Islet of Langerhans (tissue), 1 donor: ENCODE measurements around the gene DCLK1.

ENCODE experiments used
- FAIRE-seq: peaks from one replicate; lab custom pipeline; 2011; peaks lifted over from hg19 to GRCh38; lab: Jason Lieb, UNC

DCLK1 gene

DNA sequence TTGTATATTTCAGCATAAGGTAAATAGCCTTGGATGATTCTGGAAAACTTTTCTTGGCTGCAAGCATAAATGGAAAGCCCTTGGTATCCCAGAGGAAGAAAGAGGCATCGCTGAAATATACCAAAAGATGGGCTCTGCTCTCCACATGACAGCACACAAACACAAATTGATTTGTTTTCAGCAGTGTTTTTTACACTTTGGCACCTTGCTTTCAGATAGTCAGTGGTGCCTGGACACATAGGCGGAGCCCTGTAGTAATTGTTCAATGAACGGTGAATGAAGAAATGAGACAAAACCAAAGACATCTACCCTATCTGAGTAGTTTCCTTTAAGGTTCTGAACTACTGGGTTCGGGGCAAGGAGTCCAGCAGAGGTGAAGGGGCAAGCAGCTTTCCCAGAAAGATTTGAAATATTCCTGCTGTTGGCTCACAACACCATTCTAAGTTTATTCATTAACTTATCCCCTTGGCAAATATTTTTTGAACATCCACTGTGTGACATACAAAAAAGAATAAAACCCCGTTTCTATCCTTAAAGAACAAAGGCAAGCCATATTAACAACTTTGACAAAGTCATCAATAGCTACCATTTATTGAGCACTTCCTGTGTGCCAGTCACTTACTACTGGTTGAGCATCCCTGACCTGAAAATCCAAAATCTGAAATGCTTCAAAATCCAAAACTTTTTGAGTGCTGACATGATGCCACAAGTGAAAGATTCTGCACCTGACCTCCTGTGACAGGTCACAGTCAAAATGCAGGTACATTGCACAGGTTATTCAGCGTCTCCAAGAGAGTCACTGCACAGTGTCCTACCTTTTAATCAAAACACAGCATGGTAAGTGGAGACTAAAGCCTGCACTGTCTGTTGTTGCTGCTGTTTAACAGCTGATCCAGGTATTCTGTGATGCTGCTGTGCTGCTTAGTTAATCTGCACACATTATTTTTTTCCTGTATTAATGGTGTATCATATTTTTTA is 238.1 kb downstream of the DCLK1 start:
- no peak for FAIRE-seq

DNA sequence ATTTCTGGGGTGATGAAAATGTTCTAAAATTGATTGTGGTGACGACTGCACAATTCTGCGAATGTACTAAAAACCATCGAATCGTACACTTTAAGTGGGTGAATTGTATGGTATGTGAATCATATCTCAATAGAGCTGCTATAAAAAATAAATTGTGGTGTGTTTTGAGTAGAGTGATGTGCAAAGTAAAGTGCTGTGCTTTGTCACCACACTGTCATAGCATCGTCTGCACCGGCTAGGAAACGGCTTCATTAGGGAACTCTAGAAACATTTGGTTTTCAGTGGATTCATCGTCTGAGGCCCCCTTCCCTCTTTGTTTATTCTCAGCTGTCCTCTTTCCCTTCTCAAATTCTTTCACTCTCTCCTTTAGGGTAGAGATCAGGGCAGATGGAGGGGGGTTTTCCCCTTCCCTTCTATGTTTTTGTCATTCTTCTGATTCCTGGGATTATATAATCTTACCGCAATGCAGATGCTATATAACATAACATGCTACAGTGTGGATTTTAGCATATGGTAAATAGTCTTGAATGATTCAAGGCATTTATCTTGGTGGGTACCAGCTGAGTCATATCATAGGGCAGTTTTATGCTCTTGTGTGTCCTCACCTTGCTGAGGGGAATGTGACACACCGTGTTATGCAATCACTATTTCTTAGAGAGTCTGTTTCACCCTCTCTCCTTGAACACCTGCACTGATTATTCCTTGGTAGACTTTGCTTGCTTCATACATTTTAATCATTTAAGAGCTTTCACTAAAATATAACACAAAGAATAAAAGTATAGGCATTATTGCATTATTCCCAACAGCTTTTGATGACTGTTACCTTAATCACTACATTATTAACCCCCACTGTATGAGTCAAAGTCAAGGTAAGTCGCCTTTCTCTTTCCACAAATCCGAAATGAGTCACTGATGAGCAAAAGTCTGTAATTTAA is 239.4 kb downstream of the DCLK1 start:
- no peak for FAIRE-seq

GRCh38 chr13:35889560-35889959 is 241.6 kb downstream of the DCLK1 start:
- FAIRE-seq = peak; percentile 45

DNA sequence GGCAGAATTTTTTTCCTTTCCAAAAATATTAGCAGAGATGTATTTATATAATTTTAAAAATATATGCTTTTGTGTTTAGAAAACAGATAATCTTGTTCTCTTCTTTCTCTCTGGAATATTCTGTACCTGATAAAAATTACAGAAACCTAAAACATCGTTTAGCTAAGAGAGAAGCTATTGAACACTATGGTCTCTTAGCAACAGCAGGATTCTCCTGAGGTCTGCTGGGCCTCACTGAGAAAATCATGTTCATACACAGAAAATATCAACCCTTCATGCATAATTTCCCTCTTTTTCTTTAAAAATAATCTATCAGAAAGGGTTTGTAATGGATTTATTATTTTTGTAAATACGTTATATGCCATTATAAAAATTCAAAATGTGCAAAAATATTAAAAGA is 242.2 kb downstream of the DCLK1 start:
- FAIRE-seq = peak; percentile 86

DNA sequence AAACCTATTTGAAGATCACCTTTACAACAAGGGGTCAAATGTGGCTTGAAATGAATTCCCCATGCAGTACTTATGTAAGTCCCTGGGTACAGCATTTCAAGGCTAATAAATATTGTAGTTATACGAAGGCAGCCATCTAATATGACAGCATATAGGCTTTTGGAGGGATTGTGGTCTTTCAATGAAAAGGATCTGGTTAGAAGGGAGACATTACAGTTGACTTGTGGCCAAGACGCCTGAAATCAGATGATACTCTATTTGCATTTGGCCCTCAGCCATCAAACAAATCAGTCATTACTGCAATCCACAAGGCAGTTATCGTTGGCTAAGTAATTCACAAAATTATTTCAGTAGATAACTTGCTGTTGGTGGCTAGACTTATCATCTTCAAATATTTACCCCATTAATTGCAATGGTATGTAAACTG is 242.7 kb downstream of the DCLK1 start:
- FAIRE-seq = no peak

DNA sequence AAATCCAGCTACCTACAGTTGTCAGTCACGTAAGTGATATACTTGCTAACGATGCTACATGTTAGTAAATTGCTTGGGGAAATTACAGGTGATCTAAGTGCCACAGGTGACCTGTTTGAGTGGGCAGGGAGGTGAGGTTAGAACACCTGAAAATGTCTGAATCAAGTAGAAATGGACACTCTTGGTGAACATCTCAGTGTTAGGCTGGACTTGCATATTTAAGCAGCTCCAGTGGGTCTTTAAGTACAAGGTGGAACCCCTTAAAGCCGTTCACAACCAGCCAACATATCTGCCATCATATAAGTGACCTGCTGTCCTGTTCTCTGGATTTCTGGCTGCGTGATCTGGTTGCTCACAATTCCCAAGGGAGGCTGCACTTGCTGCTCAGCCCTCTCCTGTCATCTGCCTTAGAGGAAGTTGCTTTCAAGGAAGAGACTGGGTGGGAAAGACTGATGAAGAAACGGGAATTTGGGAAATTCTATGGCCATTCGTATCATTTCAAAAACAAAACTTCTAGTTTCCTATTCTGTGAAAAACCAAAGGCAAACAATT is 244.0 kb downstream of the DCLK1 start:
- no peak for FAIRE-seq

DNA sequence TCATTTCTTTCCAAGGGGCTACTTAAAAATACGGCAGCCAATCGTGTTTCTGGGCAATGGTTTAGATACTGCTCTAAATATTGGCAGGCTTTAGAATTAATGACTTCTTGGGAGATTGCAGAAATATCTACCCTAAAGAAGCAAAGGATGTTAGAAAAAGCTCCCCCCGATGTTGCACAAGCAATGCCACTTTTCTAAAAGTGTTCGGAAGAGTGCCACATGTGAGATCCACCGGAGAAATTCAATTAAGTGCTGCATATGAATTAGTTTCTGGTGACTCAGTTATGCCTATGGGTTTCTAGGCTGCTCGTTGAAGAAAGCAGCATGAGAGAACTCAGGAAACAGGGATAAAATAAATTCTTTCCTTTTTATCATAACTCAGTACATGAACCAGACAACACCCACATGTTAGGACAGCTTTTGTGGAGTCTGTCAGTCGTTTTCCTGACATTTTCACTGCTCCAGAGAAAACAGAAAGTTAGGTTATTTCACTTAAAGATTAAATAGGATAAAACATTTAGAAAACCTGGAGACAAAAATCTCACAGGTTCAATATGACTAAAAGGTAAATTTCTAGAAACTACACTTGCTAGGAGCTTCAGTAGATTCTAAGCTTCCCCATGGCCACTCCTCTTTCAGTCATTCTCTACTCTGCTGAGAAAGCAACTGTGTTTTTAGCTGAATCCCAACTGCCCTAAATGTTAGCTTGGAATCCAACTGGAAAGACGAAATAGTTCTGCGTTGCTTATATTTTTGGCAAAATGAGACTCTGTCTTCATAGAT is 244.7 kb downstream of the DCLK1 start:
- FAIRE-seq = no peak

DNA sequence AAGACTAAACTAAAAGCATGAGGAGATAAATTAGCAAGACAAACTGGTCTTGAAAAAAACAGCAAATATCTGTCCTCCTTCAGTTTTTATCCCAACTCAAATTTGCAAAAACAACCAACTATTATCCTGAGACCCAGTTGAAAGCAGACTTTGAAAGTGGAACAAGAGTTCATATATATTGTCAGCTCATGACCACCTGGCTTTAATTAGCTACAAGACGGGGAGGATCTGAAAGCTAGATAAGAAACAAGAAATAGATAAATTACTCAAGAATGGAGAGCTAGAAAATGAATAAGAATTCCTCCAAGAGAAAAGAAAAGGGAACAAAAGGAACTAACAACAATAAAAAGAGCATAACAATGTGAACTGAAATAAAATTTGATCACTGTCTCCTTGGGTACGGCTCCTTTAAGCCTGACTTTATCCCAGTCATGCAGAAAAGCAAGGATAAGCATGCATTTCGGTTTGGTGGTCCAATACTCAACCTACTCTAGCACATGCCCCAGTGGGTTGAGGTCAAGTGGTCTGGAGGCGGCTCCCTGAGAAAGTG is 246.9 kb downstream of the DCLK1 start:
- no peak for FAIRE-seq

- no peak for FAIRE-seq
Measured at GRCh38 chr13:35882722-35883497, 248.3 kb downstream of the DCLK1 start.

DNA sequence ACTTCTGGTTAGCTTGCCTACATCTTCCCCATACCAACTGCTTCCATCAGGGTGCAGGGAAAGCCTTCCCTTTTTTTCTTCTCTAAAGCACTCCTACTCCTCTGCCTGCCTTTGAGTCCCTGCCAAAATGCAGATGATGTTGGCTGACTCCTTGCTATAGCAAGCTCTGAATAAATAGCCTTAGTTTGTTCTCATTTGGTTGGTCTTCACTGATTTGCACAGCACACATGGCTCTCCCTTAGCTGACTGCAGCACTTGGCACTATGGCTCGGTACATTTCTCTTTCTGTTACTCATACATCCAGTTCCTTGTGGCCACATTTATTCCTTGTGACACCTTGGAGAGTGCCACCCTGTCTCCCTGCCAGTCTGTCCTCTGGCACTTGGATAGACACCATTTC is 249.8 kb downstream of the DCLK1 start:
- no peak for FAIRE-seq

- no peak for FAIRE-seq
Measured at GRCh38 chr13:35879111-35879510, 252.1 kb downstream of the DCLK1 start.

- no peak for FAIRE-seq
Measured at GRCh38 chr13:35876601-35877000, 254.6 kb downstream of the DCLK1 start.

- FAIRE-seq = no peak
Measured at GRCh38 chr13:35874704-35875103, 256.5 kb downstream of the DCLK1 start.

DNA sequence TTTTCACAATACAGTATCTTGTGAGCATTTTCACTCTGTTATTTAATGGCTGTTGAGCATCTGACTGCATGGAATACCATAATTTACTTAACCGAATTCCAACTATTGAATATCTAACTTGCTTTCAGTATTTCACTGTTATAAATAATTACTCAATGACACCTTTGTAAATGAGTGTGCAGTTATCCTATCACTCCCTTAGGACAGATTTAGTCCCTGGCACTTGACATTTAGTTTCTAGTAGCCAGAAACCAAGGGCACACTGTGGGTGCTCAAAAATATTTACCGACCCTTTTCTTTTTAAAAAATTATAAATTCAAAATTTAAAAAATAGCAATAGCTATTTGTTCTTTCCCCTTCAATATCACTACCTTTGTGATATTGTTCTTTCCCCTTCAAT is 258.8 kb downstream of the DCLK1 start:
- FAIRE-seq = no peak

DNA sequence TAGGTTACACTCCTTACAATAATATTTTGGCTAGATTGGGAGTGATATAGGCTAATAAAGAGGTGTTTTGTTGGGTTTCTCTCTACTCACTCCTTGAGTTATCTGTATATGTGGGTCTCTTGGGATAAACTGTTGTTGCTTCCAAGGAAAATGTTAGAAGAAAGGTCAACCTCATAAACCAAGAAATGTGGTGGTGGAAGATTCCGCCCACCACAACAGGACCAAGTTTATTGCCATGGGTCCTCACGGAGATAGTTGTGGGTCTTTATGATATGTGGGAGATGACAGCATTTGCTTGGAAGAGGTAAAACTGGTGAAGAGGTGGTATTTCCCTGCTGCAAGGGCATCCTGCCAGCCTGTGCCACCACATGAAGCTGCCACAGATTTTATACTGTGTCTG is 259.6 kb downstream of the DCLK1 start:
- no peak for FAIRE-seq

DNA sequence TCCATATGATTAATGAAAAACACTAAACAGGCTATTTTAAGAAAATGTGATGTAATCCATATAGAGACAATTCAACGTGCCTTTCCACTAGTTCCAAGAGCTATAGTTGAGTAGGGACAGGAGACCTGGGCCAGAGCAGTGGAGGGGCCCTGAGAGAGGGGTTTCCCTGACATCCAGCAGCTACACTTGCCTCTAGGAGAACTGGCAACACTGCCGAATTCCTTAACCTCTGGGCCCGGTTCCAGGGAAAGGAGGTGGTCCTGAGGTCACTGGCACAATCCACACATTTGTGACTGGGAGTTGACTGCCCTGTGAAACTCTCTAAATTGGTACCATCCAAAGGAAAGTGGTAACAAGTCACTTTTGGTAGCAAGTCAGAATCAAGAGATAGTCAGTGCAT is 264.4 kb downstream of the DCLK1 start:
- FAIRE-seq = no peak

DNA sequence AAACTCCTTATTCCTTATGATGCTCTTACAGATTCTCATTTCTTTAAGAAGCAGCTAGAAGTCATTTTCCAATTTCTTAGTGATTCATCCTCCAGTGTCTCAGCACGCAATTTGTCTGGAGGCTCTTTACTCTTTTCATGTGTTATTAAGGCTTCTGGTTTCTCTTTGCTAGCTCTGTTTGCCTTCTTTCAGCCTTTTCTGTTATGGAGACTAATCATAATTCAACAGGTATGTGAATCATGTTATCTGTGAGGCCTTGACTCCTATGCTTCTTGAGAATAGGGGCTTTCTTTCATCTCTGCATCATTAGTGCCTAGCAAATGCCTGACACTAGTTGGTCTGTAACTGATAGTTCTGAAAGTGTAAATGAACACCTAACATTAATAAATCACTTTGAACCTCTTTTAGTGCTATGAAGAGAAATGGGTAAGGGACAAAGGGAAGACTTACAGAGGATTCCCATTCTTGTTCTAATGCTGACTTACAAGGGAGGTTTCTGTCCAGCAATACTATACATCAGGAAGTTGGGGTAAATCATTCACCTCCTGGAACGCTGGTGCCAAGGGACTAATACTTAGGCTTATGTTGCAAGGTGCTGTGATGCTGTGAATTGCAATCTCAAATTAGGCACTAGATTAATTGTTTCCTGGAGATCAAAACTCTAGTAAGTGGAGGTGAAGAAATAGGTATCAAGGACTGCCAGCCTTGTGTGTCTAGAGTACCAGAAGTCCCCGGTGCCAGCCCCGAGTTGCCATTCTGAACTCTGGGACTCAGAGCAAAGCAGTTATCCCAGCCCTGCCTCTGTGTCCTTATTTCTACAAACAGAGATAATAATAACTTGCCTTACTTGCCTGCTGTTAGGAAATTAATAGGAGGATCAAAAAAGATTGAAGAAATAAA is 265.6 kb downstream of the DCLK1 start:
- FAIRE-seq = no peak

GRCh38 chr13:35860661-35861060 is 270.5 kb downstream of the DCLK1 start:
- FAIRE-seq = no peak

- no peak for FAIRE-seq
Measured at GRCh38 chr13:35859981-35860380, 271.2 kb downstream of the DCLK1 start.

GRCh38 chr13:35858665-35859064 is 272.5 kb downstream of the DCLK1 start:
- no peak for FAIRE-seq
